Astrocyte of the spinal cord (primary cell): ENCODE measurements around the gene DEGS1.

Source experiments
- DNase-seq: peaks from one replicate; pipeline ENCODE4 v3.0.0; 2011; ENCODE audit warnings: low read depth, low spot score
- H3K4me3 ChIP-seq: 2 replicates; pipeline ENCODE4 v1.5.1; 2011; ENCODE audit warnings: low read depth, mild to moderate bottlenecking, low read length, moderate library complexity
- CTCF ChIP-seq: IDR thresholded peaks from 2 replicates; pipeline ENCODE4 v1.5.1; 2012; ENCODE audit warnings: low read depth, mild to moderate bottlenecking, low read length, inconsistent platforms
- in situ Hi-C: cut with HindIII; loops from 2 replicates; pipeline ENCODE4 v1.10.0; 2017; ENCODE audit warnings: low sequenced_read_pairs

DEGS1 gene

DNA sequence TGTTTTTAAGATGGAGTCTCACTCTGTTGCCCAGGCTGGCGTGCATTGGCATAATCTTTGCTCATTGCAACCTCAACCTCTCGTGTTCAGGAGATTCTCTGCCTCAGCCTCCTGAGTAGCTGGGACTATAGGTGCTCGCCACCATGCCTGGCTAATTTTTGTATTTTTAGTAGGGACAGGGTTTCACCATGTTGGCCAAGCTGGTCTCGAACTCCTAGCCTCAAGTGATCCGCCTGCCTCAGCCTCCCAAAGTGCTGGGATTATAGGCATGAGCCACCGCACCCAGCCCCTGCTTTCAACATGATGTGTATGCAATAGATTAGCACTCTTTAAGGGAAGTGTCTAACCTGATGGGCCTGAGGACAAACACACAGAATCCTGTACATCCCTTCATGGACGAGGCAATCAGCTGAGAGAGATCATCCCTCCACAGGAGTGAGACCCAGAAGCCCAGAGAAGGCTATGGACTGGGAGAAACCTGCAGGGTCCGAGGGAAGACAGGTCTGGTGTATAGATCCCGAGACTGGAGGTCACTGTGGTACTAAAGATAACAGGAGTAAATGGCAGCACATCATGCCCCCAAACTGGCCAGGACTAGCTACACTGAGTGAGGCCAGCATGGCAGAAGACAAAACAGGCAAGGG lies 5.6 kb upstream of the DEGS1 start:
- no peak for DNase-seq
- no peak for TF ChIP-seq CTCF
- in situ Hi-C loops, result no loop called here
- no peak overlapping the region for H3K4me3 ChIP-seq

DNA sequence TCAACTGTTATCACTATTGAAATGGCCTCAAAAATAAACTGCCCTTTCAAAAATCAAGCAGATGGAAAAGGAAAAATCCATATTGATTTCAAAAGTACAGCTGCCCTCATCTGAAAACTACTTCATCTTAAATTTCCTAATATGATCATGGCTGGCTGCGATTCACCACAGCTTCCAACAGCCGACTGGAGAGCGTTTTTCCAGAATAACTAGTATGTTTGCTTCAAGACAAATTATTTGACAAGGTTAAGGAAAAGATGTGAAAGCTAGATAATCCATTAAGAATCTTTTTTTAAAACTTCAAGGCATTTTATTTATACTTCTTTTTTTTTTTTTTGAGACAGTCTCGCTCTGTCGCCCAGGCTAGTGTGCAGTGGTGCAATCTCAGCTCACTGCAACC lies 4.1 kb upstream of the DEGS1 start:
- no peak for TF ChIP-seq CTCF
- no peak for DNase-seq
- no peak overlapping the region for H3K4me3 ChIP-seq
- in situ Hi-C loops, result no loop called here

DNA sequence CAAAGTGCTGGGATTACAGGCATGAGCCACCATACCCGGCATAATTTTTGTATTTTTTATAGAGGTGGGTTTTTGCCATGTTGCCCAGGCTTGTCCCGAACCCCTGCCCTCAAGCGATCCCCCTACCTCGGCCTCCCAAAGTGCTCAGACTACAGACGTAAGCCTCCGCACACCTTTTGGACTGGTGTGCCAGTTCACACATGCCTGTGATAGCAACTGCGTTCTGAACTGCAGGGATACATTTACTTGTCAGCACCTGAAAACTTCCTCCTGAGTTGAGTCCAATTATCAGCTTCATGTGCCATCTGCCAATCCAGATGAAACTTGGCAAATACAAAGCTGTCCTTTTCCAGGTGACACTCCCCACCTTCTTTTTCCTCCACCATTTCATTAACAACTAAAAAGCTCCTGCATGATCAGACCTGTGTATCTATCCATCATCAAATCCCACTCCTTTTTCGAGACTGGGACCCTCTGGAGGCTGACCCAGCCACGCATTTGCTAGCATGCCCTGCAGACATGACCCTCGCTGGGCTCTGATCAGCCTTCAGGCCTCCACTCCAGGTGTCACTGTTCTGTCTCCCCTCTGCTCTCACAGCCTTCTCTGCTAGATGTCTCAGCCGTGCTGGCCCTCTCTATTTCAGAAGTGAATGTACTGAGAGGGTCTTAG lies 2.1 kb upstream of the DEGS1 start:
- in situ Hi-C loops, result no loop called here
- H3K4me3 ChIP-seq, result no peak overlapping the region
- DNase-seq, result no peak
- no peak for TF ChIP-seq CTCF

GRCh38 chr1:224181453-224181810 lies 1.6 kb upstream of the DEGS1 start:
- TF ChIP-seq CTCF, result no peak
- in situ Hi-C loops, result no loop called here

GRCh38 chr1:224182057-224182865 lies 779 bp upstream of the DEGS1 start:
- no peak for DNase-seq
- in situ Hi-C loops, result no loop called here
- no peak for TF ChIP-seq CTCF
- peak overlapping the region; percentile 78 for H3K4me3 ChIP-seq

More at GRCh38 chr1:224181453-224181810, 1.6 kb upstream of the DEGS1 start:
- no peak overlapping the region for H3K4me3 ChIP-seq
- no peak for DNase-seq

DNA sequence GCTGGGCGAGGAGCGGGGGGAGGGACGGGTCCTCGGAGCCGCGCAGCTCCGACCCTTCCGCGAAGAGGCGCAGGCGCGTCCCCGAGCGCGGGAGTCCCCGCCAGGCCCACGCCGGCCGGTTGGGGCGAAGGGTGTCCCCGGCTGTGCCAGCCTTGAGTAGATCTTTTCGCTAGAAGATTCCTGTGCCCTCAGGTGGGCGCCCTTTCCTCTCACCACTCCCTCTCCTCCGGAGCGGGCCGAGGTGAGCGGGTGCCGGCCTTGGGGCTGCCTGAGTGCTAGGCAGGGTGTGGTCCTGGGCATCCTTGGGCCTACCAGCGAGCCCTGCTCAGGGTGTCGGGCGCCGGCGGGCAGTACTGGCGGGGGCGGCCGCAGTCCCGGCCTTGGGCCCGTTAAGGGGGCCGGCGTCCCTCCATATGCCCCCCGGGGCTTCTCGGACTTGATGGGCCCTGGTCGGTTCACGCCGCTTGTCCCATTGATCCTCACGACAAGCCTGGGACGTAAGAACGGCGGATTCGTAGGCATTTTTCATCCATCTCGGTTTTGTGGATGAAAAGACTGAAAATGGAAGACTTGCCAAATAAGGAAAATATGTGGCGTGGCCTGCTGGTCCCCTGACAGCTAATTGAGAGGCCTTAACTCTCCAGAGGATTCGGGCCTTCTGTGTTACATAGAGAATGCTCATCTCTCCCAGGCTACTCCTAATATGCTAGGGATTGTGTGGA lies 712 bp downstream of the DEGS1 start:
- peak overlapping the region; percentile 78 for H3K4me3 ChIP-seq
- DNase-seq, result peak; percentile 71
- in situ Hi-C loops, result no loop called here
- no peak for TF ChIP-seq CTCF
